ENCODE measurements around the gene FAIM2.

GRCh38 chr12:49897276-49897675 lies 6.4 kb downstream of the FAIM2 start:
- TF ChIP-seq ZNF317 (CRISPR knock-in tag; IDR thresholded peaks at IDR 0.05; ENCODE audit: borderline replicate concordance, low read depth) (no peak), ZNF671 (CRISPR knock-in tag; IDR thresholded peaks at IDR 0.05) (no peak), GABPB1 (CRISPR knock-in tag; IDR thresholded peaks at IDR 0.05) (no peak), GRHL2 (CRISPR knock-in tag; IDR thresholded peaks at IDR 0.05; ENCODE audit: insufficient replicate concordance, severe bottlenecking) (no peak), NR3C1 (CRISPR knock-in tag; conservative IDR thresholded peaks at IDR 0.05; ENCODE audit: low read depth) (no peak), ZNF263 (CRISPR knock-in tag; IDR thresholded peaks at IDR 0.05; ENCODE audit: low read depth) (no peak)
- TF ChIP-seq, protein P1, sequence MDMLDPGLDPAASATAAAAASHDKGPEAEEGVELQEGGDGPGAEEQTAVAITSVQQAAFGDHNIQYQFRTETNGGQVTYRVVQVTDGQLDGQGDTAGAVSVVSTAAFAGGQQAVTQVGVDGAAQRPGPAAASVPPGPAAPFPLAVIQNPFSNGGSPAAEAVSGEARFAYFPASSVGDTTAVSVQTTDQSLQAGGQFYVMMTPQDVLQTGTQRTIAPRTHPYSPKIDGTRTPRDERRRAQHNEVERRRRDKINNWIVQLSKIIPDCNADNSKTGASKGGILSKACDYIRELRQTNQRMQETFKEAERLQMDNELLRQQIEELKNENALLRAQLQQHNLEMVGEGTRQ (CRISPR knock-in tag; IDR thresholded peaks at IDR 0.05): no peak
- TF ChIP-seq, protein P2, sequence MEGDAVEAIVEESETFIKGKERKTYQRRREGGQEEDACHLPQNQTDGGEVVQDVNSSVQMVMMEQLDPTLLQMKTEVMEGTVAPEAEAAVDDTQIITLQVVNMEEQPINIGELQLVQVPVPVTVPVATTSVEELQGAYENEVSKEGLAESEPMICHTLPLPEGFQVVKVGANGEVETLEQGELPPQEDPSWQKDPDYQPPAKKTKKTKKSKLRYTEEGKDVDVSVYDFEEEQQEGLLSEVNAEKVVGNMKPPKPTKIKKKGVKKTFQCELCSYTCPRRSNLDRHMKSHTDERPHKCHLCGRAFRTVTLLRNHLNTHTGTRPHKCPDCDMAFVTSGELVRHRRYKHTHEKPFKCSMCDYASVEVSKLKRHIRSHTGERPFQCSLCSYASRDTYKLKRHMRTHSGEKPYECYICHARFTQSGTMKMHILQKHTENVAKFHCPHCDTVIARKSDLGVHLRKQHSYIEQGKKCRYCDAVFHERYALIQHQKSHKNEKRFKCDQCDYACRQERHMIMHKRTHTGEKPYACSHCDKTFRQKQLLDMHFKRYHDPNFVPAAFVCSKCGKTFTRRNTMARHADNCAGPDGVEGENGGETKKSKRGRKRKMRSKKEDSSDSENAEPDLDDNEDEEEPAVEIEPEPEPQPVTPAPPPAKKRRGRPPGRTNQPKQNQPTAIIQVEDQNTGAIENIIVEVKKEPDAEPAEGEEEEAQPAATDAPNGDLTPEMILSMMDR (IDR thresholded peaks at IDR 0.05): no peak
- TF ChIP-seq, protein P3, sequence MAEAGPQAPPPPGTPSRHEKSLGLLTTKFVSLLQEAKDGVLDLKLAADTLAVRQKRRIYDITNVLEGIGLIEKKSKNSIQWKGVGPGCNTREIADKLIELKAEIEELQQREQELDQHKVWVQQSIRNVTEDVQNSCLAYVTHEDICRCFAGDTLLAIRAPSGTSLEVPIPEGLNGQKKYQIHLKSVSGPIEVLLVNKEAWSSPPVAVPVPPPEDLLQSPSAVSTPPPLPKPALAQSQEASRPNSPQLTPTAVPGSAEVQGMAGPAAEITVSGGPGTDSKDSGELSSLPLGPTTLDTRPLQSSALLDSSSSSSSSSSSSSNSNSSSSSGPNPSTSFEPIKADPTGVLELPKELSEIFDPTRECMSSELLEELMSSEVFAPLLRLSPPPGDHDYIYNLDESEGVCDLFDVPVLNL (CRISPR knock-in tag; IDR thresholded peaks at IDR 0.05; ENCODE audit: borderline replicate concordance, low read depth): no peak
